GM23338 (cell line): Measurements from ENCODE around the gene MLPH. TPM values are rescaled to one million over a fixed set of nuclear protein-coding genes. Genes with fewer than 3 reads are reported as not detected.

Source experiments
- ATAC-seq: fragments of 200-7000 bp; cut with Tn5 transposase; 3 replicates; pipeline ENCODE4 v1.9.1; 2020
- DNase-seq: peaks from one replicate; pipeline ENCODE4 v3.0.0-alpha.2; 2015; ENCODE audit warnings: low spot score
- H2AFZ ChIP-seq: fragments of 200-600 bp; sonication (generic); 2 replicates; pipeline ENCODE4 v1.8.0; 2016; ENCODE audit warnings: antibody characterized with exemption, mild to moderate bottlenecking, moderate library complexity
- H3F3A ChIP-seq: fragments of 200-600 bp; sonication (generic); replicated peaks from 2 replicates; pipeline ENCODE4 v1.8.0; 2017; ENCODE audit warnings: antibody characterized with exemption, mixed run types, low read depth
- H3K27ac ChIP-seq: fragments of 200-600 bp; sonication (generic); 2 replicates; pipeline ENCODE4 v1.6.1; 2016; ENCODE audit warnings: low read depth
- H3K27me3 ChIP-seq: fragments of 200-600 bp; sonication (generic); 2 replicates; pipeline ENCODE4 v1.8.0; 2016; ENCODE audit warnings: mild to moderate bottlenecking, mixed run types, moderate library complexity; ENCODE audit not compliant: insufficient read depth
- H3K36me3 ChIP-seq: fragments of 200-600 bp; sonication (generic); 2 replicates; pipeline ENCODE4 v1.8.0; 2016; ENCODE audit warnings: mild to moderate bottlenecking; ENCODE audit not compliant: insufficient read depth
- H3K4me1 ChIP-seq: fragments of 200-600 bp; sonication (generic); 2 replicates; pipeline ENCODE4 v1.8.0; 2016; ENCODE audit warnings: mild to moderate bottlenecking, moderate library complexity; ENCODE audit not compliant: insufficient read depth
- H3K4me2 ChIP-seq: fragments of 200-600 bp; sonication (generic); 2 replicates; pipeline ENCODE4 v1.7.1; 2017; ENCODE audit warnings: mixed run types
- H3K4me3 ChIP-seq: fragments of 200-600 bp; sonication (generic); 2 replicates; pipeline ENCODE4 v1.6.1; 2016; ENCODE audit warnings: mixed run types
- H3K79me2 ChIP-seq: fragments of 200-600 bp; sonication (generic); replicated peaks from 2 replicates; pipeline ENCODE4 v1.8.0; 2017; ENCODE audit warnings: mild to moderate bottlenecking; ENCODE audit not compliant: insufficient read depth
- H3K9me2 ChIP-seq: fragments of 200-600 bp; sonication (generic); 2 replicates; pipeline ENCODE4 v1.8.0; 2017; ENCODE audit not compliant: insufficient read depth
- H4K20me1 ChIP-seq: fragments of 200-600 bp; sonication (generic); replicated peaks from 2 replicates; pipeline ENCODE4 v1.8.0; 2017; ENCODE audit warnings: mild to moderate bottlenecking; ENCODE audit not compliant: insufficient read depth
- H3K27ac Mint-ChIP-seq: 2 replicates; pipeline ENCODE4 v1.8.0; 2020; ENCODE audit warnings: inconsistent platforms, mild to moderate bottlenecking, moderate library complexity, mixed read lengths
- H3K27me3 Mint-ChIP-seq: 3 replicates; pipeline ENCODE4 v1.8.0; 2022; ENCODE audit warnings: low read depth, mild to moderate bottlenecking, moderate library complexity, mixed read lengths, inconsistent platforms; ENCODE audit not compliant: insufficient read depth, poor library complexity
- H3K36me3 Mint-ChIP-seq: 3 replicates; pipeline ENCODE4 v1.8.0; 2021; ENCODE audit warnings: low read depth, mild to moderate bottlenecking, inconsistent platforms, moderate library complexity, mixed read lengths
- H3K4me1 Mint-ChIP-seq: 3 replicates; pipeline ENCODE4 v1.8.0; 2020; ENCODE audit warnings: mild to moderate bottlenecking, inconsistent platforms, mixed read lengths
- H3K4me3 Mint-ChIP-seq: 3 replicates; pipeline ENCODE4 v1.8.0; 2021; ENCODE audit warnings: moderate library complexity, mild to moderate bottlenecking, inconsistent platforms, mixed read lengths
- H3K9me3 Mint-ChIP-seq: 3 replicates; pipeline ENCODE4 v1.8.0; 2020; ENCODE audit warnings: moderate library complexity, mild to moderate bottlenecking, inconsistent platforms, mixed read lengths
- CREB1 ChIP-seq: fragments of 250-450 bp; sonication (Bioruptor Pico); IDR thresholded peaks from 2 replicates; pipeline ENCODE4 v1.5.0; 2020; ENCODE audit warnings: low read depth, mild to moderate bottlenecking, moderate library complexity
- EZH2 ChIP-seq: fragments of 200-600 bp; sonication (generic); IDR thresholded peaks from one replicate; pipeline ENCODE4 v1.8.0; 2017; ENCODE audit warnings: antibody characterized with exemption, mild to moderate bottlenecking, low read depth; ENCODE audit not compliant: unreplicated experiment
- JUNB ChIP-seq: IDR thresholded peaks from one replicate; pipeline ENCODE4 v1.6.1; 2016; ENCODE audit warnings: antibody characterized with exemption; ENCODE audit not compliant: unreplicated experiment
- NANOG ChIP-seq: IDR thresholded peaks from 2 replicates; pipeline ENCODE4 v1.6.1; 2016; ENCODE audit warnings: antibody characterized with exemption, borderline replicate concordance
- POLR2AphosphoS5 ChIP-seq: IDR thresholded peaks from 2 replicates; pipeline ENCODE4 v1.6.1; 2016; ENCODE audit warnings: antibody characterized with exemption, low read depth
- STAT1 ChIP-seq: IDR thresholded peaks from one replicate; pipeline ENCODE4 v1.6.1; 2016; ENCODE audit warnings: antibody characterized with exemption; ENCODE audit not compliant: unreplicated experiment
- ZNF114 ChIP-seq: fragments of 250-450 bp; sonication (Bioruptor Pico); IDR thresholded peaks from 2 replicates; pipeline ENCODE4 v1.5.0; 2020; ENCODE audit warnings: mild to moderate bottlenecking, moderate library complexity
- ZNF462 ChIP-seq: fragments of 250-450 bp; sonication (Bioruptor Pico); IDR thresholded peaks from 2 replicates; pipeline ENCODE4 v1.5.0; 2020; ENCODE audit warnings: mild to moderate bottlenecking, moderate library complexity
- polyA plus RNA-seq: library from polyadenylated mRNA; unstranded; fragments of >200 nt; fragmentation: Nextera tagmentation; extraction: Ambion mirVana; gene quantifications from 2 replicates; pipeline ENCODE4 v1.2.1, GENCODE V29; 2016
- total RNA-seq: library from RNA; depleted of rRNA; stranded (reverse); fragments of >200 nt; shearing (Covaris generic); gene quantifications from 2 replicates; pipeline ENCODE4 v1.2.3, GENCODE V29; 2014
- TF ChIP-seq, protein P1 (sequence below), 2 experiments: fragments of 200-600 bp in 1 of 2; sonication (generic) in 1 of 2; conservative IDR thresholded peaks; 2 replicates each; pipeline versions ENCODE4 v1.5.1 to v1.6.1; 2016 to 2017; ENCODE audit warnings: antibody characterized with exemption in 2 of 2, low read depth in 2 of 2, mild to moderate bottlenecking in 2 of 2, moderate library complexity in 1 of 2

The MLPH gene
- total and polyA plus RNA-seq, 2 experiments from 2014 or later: 13.6 to 16.5 TPM

GRCh38 chr2:237515166-237515565 is 28.1 kb downstream of the MLPH start:
- H3K79me2 ChIP-seq: no peaks in the 10 kb centered on the region
- H3K27ac Mint-ChIP-seq: no peak overlapping the region
- DNase-seq (no peak), ATAC-seq (no peak)
- H3K36me3 Mint-ChIP-seq: no peaks in the 10 kb centered on the region; the same call in 2 of the 3 replicates
- no peak overlapping the region for H3K4me3 ChIP-seq
- no peaks in the 10 kb centered on the region for H3K27me3 ChIP-seq
- peaks cover 3% of the 10 kb centered on the region; the same call in 1 of the 2 replicates for H3K4me1 ChIP-seq
- H3K4me2 ChIP-seq: no peak overlapping the region
- no peaks in the 10 kb centered on the region for H4K20me1 ChIP-seq
- H3K36me3 ChIP-seq: no peaks in the 10 kb centered on the region
- H3K4me3 Mint-ChIP-seq: no peak overlapping the region
- peaks cover 2% of the 10 kb centered on the region for H3K27me3 Mint-ChIP-seq
- peaks cover 3% of the 10 kb centered on the region for H3K4me1 Mint-ChIP-seq
- H3F3A ChIP-seq: no peaks in the 10 kb centered on the region
- no peaks in the 10 kb centered on the region for H3K9me3 Mint-ChIP-seq
- H3K27ac ChIP-seq: no peak overlapping the region
- no peak overlapping the region for H2AFZ ChIP-seq
- H3K9me2 ChIP-seq: 0 out of 2 replicates have a peak, but pooled peaks cover 7% of the 10 kb centered on the region
- TF ChIP-seq, protein P1, sequence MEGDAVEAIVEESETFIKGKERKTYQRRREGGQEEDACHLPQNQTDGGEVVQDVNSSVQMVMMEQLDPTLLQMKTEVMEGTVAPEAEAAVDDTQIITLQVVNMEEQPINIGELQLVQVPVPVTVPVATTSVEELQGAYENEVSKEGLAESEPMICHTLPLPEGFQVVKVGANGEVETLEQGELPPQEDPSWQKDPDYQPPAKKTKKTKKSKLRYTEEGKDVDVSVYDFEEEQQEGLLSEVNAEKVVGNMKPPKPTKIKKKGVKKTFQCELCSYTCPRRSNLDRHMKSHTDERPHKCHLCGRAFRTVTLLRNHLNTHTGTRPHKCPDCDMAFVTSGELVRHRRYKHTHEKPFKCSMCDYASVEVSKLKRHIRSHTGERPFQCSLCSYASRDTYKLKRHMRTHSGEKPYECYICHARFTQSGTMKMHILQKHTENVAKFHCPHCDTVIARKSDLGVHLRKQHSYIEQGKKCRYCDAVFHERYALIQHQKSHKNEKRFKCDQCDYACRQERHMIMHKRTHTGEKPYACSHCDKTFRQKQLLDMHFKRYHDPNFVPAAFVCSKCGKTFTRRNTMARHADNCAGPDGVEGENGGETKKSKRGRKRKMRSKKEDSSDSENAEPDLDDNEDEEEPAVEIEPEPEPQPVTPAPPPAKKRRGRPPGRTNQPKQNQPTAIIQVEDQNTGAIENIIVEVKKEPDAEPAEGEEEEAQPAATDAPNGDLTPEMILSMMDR (conservative IDR thresholded peaks at IDR 0.05; ENCODE audit: low read depth in 2 of 2): no peak
- TF ChIP-seq ZNF462 (no peak), NANOG (no peak), CREB1 (no peak), EZH2 (no peak), STAT1 (no peak), JUNB (no peak), ZNF114 (CRISPR knock-in tag) (no peak), POLR2AphosphoS5 (no peak)
